Trophoblast cell (in vitro differentiated cells and primary cell): Measurements from ENCODE around the gene IFNAR1.

Experiments used
- DNase-seq, 2 donors: peaks; one replicate each; pipeline ENCODE4 v3.0.0-alpha.2; 2016
- H2AFZ ChIP-seq: 2 replicates; pipeline ENCODE4 v1.6.1; 2013; ENCODE audit warnings: low read length, moderate library complexity, mild to moderate bottlenecking; ENCODE audit not compliant: insufficient read depth, poor library complexity
- H2AK5ac ChIP-seq: 2 replicates; pipeline ENCODE4 v1.6.1; 2013; ENCODE audit warnings: mild to moderate bottlenecking, low read length
- H2BK120ac ChIP-seq: 2 replicates; pipeline ENCODE4 v1.6.1; 2013; ENCODE audit warnings: low read length, mild to moderate bottlenecking, moderate library complexity; ENCODE audit not compliant: insufficient read depth, poor library complexity
- H2BK12ac ChIP-seq: 2 replicates; pipeline ENCODE4 v1.6.1; 2013; ENCODE audit warnings: mild to moderate bottlenecking, low read length, moderate library complexity
- H2BK5ac ChIP-seq: 2 replicates; pipeline ENCODE4 v1.6.1; 2013; ENCODE audit warnings: low read length, low read depth, moderate library complexity, mild to moderate bottlenecking; ENCODE audit not compliant: poor library complexity
- H3K14ac ChIP-seq: 2 replicates; pipeline ENCODE4 v1.6.1; 2013; ENCODE audit warnings: mild to moderate bottlenecking, low read length
- H3K18ac ChIP-seq: 2 replicates; pipeline ENCODE4 v1.6.1; 2013; ENCODE audit warnings: mild to moderate bottlenecking, low read length
- H3K23ac ChIP-seq: 2 replicates; pipeline ENCODE4 v1.6.1; 2013; ENCODE audit warnings: low read length
- H3K27ac ChIP-seq: 2 replicates; pipeline ENCODE4 v1.5.1; 2013; ENCODE audit warnings: low read depth, mild to moderate bottlenecking, inconsistent platforms, low read length, moderate library complexity
- H3K27me3 ChIP-seq: 2 replicates; pipeline ENCODE4 v1.6.1; 2013; ENCODE audit warnings: inconsistent platforms, mild to moderate bottlenecking, low read length, moderate library complexity; ENCODE audit not compliant: insufficient read depth
- H3K36me3 ChIP-seq, 2 experiments: 1 replicate in 1 of 2; 2 replicates in 1 of 2; pipeline ENCODE4 v1.6.1; 2013; ENCODE audit warnings: low read length in 2 of 2, mild to moderate bottlenecking in 2 of 2, moderate library complexity in 1 of 2; ENCODE audit not compliant: insufficient read depth in 2 of 2, control insufficient read depth in 1 of 2
- H3K4ac ChIP-seq: 2 replicates; pipeline ENCODE4 v1.6.1; 2013; ENCODE audit warnings: low read depth, mild to moderate bottlenecking, low read length, moderate library complexity
- H3K4me1 ChIP-seq, 2 experiments: 1 replicate in 1 of 2; 2 replicates in 1 of 2; pipeline ENCODE4 v1.6.1; 2013; ENCODE audit warnings: low read length in 2 of 2, mild to moderate bottlenecking in 2 of 2, moderate library complexity in 1 of 2; ENCODE audit not compliant: insufficient read depth in 2 of 2, control insufficient read depth in 1 of 2
- H3K4me2 ChIP-seq: 2 replicates; pipeline ENCODE4 v1.6.1; 2013; ENCODE audit warnings: inconsistent platforms, mild to moderate bottlenecking, low read length, moderate library complexity
- H3K4me3 ChIP-seq: 2 replicates; pipeline ENCODE4 v1.5.1; 2013; ENCODE audit warnings: mild to moderate bottlenecking, low read depth, low read length, inconsistent platforms
- H3K79me1 ChIP-seq: one replicate; pipeline ENCODE4 v1.6.1; 2013; ENCODE audit warnings: low read length
- H3K79me2 ChIP-seq: 2 replicates; pipeline ENCODE4 v1.6.1; 2013; ENCODE audit warnings: low read length, mild to moderate bottlenecking; ENCODE audit not compliant: control insufficient read depth, insufficient read depth, poor library complexity
- H3K9ac ChIP-seq: 2 replicates; pipeline ENCODE4 v1.6.1; 2013; ENCODE audit warnings: mild to moderate bottlenecking, low read length
- H3K9me3 ChIP-seq: 2 replicates; pipeline ENCODE4 v1.6.1; 2013; ENCODE audit warnings: low read depth, mild to moderate bottlenecking, control low read depth, inconsistent platforms, low read length; ENCODE audit not compliant: insufficient read depth
- H4K12ac ChIP-seq: 2 replicates; pipeline ENCODE4 v1.6.1; 2013; ENCODE audit warnings: low read depth, mild to moderate bottlenecking, low read length, moderate library complexity
- H4K8ac ChIP-seq: 2 replicates; pipeline ENCODE4 v1.6.1; 2013; ENCODE audit warnings: low read depth, mild to moderate bottlenecking, low read length, moderate library complexity
- H4K91ac ChIP-seq: one replicate; pipeline ENCODE4 v1.6.1; 2013; ENCODE audit warnings: low read depth, mild to moderate bottlenecking, low read length, moderate library complexity
- WGBS: extraction: QIAGEN DNeasy Blood & Tissue Kit; methylation state at CpG from one replicate; pipeline ENCODE4 v1.1.7; 2013; ENCODE audit warnings: missing lambda C conversion rate; ENCODE audit not compliant: insufficient read length, insufficient coverage; ENCODE audit errors: extremely low coverage; 5-methylcytosine and 5-hydroxymethylcytosine counted together

The IFNAR1 gene

GRCh38 chr21:33406493-33406892 is 81.7 kb downstream of the IFNAR1 start:
- Histone ChIP-seq H3K79me2 (peaks cover 16% of the 10 kb centered on the region), H3K36me3 (peaks cover 7 to 8% of the 10 kb centered on the region in 2 experiments), H3K14ac (no peak overlapping the region), H3K4me2 (no peak overlapping the region), H3K4me3 (no peak overlapping the region), H3K27ac (no peak overlapping the region), H2AK5ac (no peak overlapping the region), H3K9me3 (no peaks in the 10 kb centered on the region), H2BK5ac (no peak overlapping the region), H2BK12ac (no peak overlapping the region), H3K18ac (no peak overlapping the region), H3K79me1 (peaks cover 18% of the 10 kb centered on the region), H3K4me1 (peaks cover 9 to 14% of the 10 kb centered on the region in 2 experiments), H4K8ac (no peak overlapping the region), H3K4ac (peak overlapping the region; percentile 52), H3K27me3 (no peaks in the 10 kb centered on the region), H4K12ac (no peak overlapping the region), H3K23ac (no peak overlapping the region), H4K91ac (no peak overlapping the region), H2BK120ac (no peak overlapping the region), H3K9ac (no peak overlapping the region), H2AFZ (no peak overlapping the region)
- DNase-seq: peak in 1 of 2 donors; percentile 20
- no CpG with 5 or more reads among the region's 5 CpGs for WGBS
